RWPE2 (cell line): Measurements from ENCODE around the gene NR1D1.

ENCODE experiments used
- ATAC-seq: fragments of 200-7000 bp; cut with Tn5 transposase; 3 replicates; pipeline ENCODE4 v1.9.1; 2021; ENCODE audit warnings: low read depth
- DNase-seq: peaks from one replicate; pipeline ENCODE4 v3.0.0-alpha.2; 2020; ENCODE audit warnings: low spot score
- H3K27ac ChIP-seq: fragments of 450-650 bp; 2 replicates; pipeline ENCODE4 v1.5.1; 2017; ENCODE audit warnings: mild to moderate bottlenecking; ENCODE audit not compliant: poor library complexity, severe bottlenecking
- H3K27me3 ChIP-seq: fragments of 250-450 bp; sonication (Bioruptor Pico); 2 replicates; pipeline ENCODE4 v1.5.1; 2021; ENCODE audit warnings: mild to moderate bottlenecking, moderate library complexity; ENCODE audit not compliant: insufficient read depth, poor library complexity, severe bottlenecking
- H3K36me3 ChIP-seq: fragments of 250-450 bp; sonication (Bioruptor Pico); 2 replicates; pipeline ENCODE4 v1.5.1; 2020; ENCODE audit warnings: low read depth, mild to moderate bottlenecking, moderate library complexity
- H3K4me1 ChIP-seq: fragments of 250-450 bp; sonication (Bioruptor Pico); 2 replicates; pipeline ENCODE4 v1.5.1; 2021; ENCODE audit warnings: mild to moderate bottlenecking, moderate library complexity; ENCODE audit not compliant: insufficient read depth, poor library complexity, severe bottlenecking
- H3K4me3 ChIP-seq: fragments of 250-450 bp; sonication (Bioruptor Pico); 2 replicates; pipeline ENCODE4 v1.5.1; 2021; ENCODE audit warnings: mild to moderate bottlenecking, moderate library complexity; ENCODE audit not compliant: severe bottlenecking
- H3K9me3 ChIP-seq: fragments of 250-450 bp; sonication (Bioruptor Pico); 2 replicates; pipeline ENCODE4 v1.5.1; 2021; ENCODE audit warnings: mild to moderate bottlenecking, moderate library complexity; ENCODE audit not compliant: severe bottlenecking
- TF ChIP-seq, protein P1 (sequence below): fragments of 450-650 bp; IDR thresholded peaks from one replicate; pipeline ENCODE4 v1.5.1; 2017; ENCODE audit warnings: mild to moderate bottlenecking, moderate library complexity; ENCODE audit not compliant: poor library complexity, severe bottlenecking

The NR1D1 gene

DNA sequence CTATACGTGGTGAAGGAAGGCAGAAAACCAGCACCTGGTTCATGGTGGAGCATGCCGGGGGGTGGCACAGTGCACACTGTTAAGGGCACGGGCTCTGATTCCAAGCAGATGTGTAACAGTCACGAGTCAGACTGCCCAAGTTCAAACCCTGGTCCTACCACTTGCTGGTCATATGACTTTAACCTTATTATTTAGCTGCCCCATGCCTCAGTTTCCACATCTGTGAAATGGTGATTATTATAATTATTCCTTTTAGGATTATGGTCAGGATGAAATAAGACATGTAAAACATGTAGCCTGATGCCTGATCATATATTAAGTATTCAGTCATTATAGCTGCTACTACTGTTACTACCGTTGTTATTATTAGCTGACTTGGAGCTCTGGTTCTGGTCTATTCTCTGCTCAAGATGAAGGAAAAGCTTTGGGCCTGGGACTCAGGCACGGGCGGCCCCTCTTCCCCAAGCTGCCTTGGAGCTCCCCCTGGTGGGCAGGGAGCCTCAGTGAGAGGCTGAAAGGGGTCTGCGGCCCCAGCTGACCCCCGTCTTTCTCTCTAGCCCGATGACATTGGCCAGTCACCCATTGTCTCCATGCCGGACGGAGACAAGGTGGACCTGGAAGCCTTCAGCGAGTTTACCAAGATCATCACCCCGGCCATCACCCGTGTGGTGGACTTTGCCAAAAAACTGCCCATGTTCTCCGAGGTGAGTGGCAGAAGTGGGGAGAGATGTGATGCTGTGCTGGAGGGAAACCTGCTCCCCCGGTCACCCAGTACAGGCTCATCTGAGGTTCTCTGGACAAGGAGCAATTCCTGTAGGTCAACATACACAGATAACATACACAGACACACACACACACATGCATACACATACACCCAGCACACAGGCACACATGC is 14.0 kb downstream of the NR1D1 start:
- no peak overlapping the region for H3K4me3 ChIP-seq
- H3K4me1 ChIP-seq: no peaks in the 10 kb centered on the region
- H3K9me3 ChIP-seq: no peaks in the 10 kb centered on the region
- TF ChIP-seq, protein P1, sequence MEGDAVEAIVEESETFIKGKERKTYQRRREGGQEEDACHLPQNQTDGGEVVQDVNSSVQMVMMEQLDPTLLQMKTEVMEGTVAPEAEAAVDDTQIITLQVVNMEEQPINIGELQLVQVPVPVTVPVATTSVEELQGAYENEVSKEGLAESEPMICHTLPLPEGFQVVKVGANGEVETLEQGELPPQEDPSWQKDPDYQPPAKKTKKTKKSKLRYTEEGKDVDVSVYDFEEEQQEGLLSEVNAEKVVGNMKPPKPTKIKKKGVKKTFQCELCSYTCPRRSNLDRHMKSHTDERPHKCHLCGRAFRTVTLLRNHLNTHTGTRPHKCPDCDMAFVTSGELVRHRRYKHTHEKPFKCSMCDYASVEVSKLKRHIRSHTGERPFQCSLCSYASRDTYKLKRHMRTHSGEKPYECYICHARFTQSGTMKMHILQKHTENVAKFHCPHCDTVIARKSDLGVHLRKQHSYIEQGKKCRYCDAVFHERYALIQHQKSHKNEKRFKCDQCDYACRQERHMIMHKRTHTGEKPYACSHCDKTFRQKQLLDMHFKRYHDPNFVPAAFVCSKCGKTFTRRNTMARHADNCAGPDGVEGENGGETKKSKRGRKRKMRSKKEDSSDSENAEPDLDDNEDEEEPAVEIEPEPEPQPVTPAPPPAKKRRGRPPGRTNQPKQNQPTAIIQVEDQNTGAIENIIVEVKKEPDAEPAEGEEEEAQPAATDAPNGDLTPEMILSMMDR: peak; percentile 89
- H3K36me3 ChIP-seq: peaks cover 16% of the 10 kb centered on the region
- H3K27ac ChIP-seq: no peak overlapping the region
- H3K27me3 ChIP-seq: no peaks in the 10 kb centered on the region
- no peak for DNase-seq
- ATAC-seq: peak; percentile 51; the same call in 2 of the 3 replicates

DNA sequence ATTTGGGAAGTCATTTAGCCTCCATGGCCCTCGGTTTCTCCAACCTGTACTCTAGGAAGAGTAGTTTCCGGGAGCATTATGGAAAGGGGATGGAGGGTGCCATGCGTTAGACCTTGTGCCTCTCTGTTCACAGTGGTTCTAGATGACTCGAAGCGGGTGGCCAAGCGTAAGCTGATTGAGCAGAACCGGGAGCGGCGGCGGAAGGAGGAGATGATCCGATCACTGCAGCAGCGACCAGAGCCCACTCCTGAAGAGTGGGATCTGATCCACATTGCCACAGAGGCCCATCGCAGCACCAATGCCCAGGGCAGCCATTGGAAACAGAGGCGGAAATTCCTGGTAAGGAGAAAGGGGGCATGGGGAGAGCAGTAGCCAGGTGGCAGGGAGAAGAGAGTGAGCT is 15.9 kb downstream of the NR1D1 start:
- peaks cover 16% of the 10 kb centered on the region for H3K36me3 ChIP-seq
- ATAC-seq: no peak
- TF ChIP-seq, protein P1: no peak

DNA sequence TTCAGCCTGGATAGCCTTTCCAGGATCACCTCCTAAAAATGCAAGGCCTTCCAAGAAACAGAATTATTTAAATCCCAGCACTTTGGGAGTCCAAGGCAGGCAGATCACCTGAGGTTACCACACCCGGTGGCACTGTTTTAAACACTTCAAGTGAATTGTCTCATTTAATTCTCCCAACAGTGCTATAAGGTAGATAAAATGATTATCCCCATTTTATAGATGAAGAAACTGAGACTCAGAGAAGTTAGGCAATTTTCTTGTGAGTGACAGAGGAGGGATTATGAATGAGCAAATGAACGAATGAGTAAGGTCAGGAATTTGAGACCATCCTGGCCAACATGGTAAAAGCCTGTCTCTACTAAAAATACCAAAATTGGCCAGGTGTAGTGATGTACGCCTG is 20.8 kb downstream of the NR1D1 start:
- TF ChIP-seq, protein P1: no peak
- Histone ChIP-seq H3K4me3 (no peak overlapping the region), H3K27me3 (no peaks in the 10 kb centered on the region), H3K27ac (no peak overlapping the region), H3K4me1 (peaks cover 14% of the 10 kb centered on the region), H3K9me3 (no peaks in the 10 kb centered on the region), H3K36me3 (peaks cover 8% of the 10 kb centered on the region; the same call in 1 of the 2 replicates)
- DNase-seq: no peak
- no peak for ATAC-seq

More for the DNA sequence above, 15.9 kb downstream of the NR1D1 start:
- H3K4me3 ChIP-seq: no peak overlapping the region
- no peaks in the 10 kb centered on the region for H3K9me3 ChIP-seq
- no peak overlapping the region for H3K27ac ChIP-seq
- H3K27me3 ChIP-seq: no peaks in the 10 kb centered on the region
- no peak for DNase-seq
- no peaks in the 10 kb centered on the region for H3K4me1 ChIP-seq

DNA sequence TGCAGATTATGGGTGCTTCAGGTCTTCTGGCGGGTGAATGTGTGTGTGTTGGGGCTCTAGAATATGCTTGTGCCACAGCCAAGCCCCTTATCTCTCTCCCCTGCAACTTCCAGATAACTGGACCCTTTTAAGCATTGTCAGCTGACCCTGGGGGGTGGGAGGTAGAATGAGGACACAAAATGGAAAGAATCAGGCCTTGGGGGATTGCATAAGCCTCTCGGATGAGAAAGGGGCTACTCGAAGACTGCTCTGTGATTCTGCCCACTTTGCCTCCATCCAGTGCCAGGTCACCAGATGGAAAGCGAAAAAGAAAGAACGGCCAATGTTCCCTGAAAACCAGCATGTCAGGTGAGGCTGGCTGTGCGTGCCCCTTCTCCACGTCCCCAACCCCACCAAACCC is 23.8 kb downstream of the NR1D1 start:
- Histone ChIP-seq H3K27ac (no peak overlapping the region), H3K27me3 (no peaks in the 10 kb centered on the region), H3K36me3 (peaks cover 8% of the 10 kb centered on the region; the same call in 1 of the 2 replicates), H3K4me1 (peaks cover 25% of the 10 kb centered on the region), H3K9me3 (no peaks in the 10 kb centered on the region), H3K4me3 (no peak overlapping the region)
- TF ChIP-seq, protein P1: no peak
- ATAC-seq: no peak
- DNase-seq: no peak

DNA sequence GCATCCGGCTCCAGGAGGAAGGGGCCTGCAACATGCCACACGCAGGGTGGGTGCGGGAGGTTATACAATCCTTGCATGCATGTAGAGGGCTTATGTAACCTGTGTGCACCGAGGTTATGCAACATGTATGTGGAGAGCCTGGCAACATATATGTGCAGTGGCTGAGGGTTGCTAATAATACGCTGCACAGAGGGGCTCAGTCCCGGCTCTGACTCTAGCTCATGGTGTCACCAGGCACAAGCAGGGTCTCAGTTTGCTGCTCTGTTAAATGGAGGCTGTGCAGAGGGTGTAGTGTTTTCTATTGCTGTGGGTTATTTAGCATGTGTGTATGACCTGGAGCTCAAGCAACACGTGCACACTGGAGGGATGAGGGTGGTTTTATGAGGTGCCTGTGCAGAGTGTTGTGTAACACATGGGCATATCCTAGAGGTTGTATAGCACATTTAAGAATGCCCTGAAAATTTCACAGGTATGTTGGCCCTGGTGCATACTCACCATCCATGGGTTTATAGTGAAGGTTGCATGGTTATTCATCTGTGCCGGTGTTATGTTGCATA is 24.4 kb downstream of the NR1D1 start:
- Histone ChIP-seq H3K4me1 (peaks cover 30% of the 10 kb centered on the region), H3K4me3 (no peak overlapping the region)

More for the DNA sequence above, 24.4 kb downstream of the NR1D1 start:
- peak overlapping the region; percentile 21 for H3K27ac ChIP-seq
- H3K27me3 ChIP-seq: no peaks in the 10 kb centered on the region
- DNase-seq (no peak), ATAC-seq (no peak)
- H3K36me3 ChIP-seq: peaks cover 8% of the 10 kb centered on the region; the same call in 1 of the 2 replicates
- no peaks in the 10 kb centered on the region for H3K9me3 ChIP-seq
- TF ChIP-seq, protein P1: no peak
